IMR-90 (cell line): ENCODE measurements around the gene GNG11. TPM values are rescaled to one million over a fixed set of nuclear protein-coding genes. Genes with fewer than 3 reads are reported as not detected.

ENCODE experiments used
- ATAC-seq: fragments of 200-7000 bp; cut with Tn5 transposase; 2 replicates; pipeline ENCODE4 v1.9.1; 2020; ENCODE audit warnings: low read depth, mild to moderate bottlenecking, moderate library complexity
- BruUV-seq: library from RNA; stranded (reverse); fragments of 400-500 nt; replicated peaks from 2 replicates; lab custom pipeline; 2021; lab: Mats Ljungman, UMichigan
- CTCF ChIA-PET: fragments of 300-600 bp; formaldehyde crosslinking; extraction: SDS; loops from one replicate; lab custom pipeline; 2021; ENCODE audit warnings: antibody characterized with exemption; lab: Yijun Ruan, JAX
- POLR2A ChIA-PET: fragments of 300-600 bp; sonication (Branson Sonifier 250); formaldehyde crosslinking; loops from one replicate; lab custom pipeline; 2022; ENCODE audit warnings: antibody characterized with exemption; ENCODE audit not compliant: unreplicated experiment; lab: Charles Lee
- DNase-seq: peaks from one replicate; pipeline ENCODE4 v3.0.0; 2013
- H2AFZ ChIP-seq: replicated peaks from 2 replicates; pipeline ENCODE3; 2013; ENCODE audit warnings: low read length, mild to moderate bottlenecking; ENCODE audit not compliant: poor library complexity
- H2AK5ac ChIP-seq: 2 replicates; pipeline ENCODE4 v1.6.1; 2013; ENCODE audit warnings: low read depth, low read length, inconsistent platforms
- H2AK9ac ChIP-seq: replicated peaks from 2 replicates; pipeline ENCODE3; 2013; ENCODE audit warnings: mild to moderate bottlenecking, low read depth, low read length, moderate library complexity; ENCODE audit not compliant: poor library complexity
- H2BK120ac ChIP-seq: 2 replicates; pipeline ENCODE4 v1.6.1; 2013; ENCODE audit warnings: low read depth, low read length, inconsistent platforms
- H2BK15ac ChIP-seq: 3 replicates; pipeline ENCODE4 v1.6.1; 2013; ENCODE audit warnings: low read depth, low read length, inconsistent platforms
- H2BK20ac ChIP-seq: 2 replicates; pipeline ENCODE4 v1.6.1; 2013; ENCODE audit warnings: low read depth, mild to moderate bottlenecking, inconsistent platforms, low read length, moderate library complexity
- H2BK5ac ChIP-seq: 2 replicates; pipeline ENCODE4 v1.6.1; 2013; ENCODE audit warnings: mild to moderate bottlenecking, low read depth, low read length, inconsistent platforms; ENCODE audit not compliant: poor library complexity, severe bottlenecking
- H3K14ac ChIP-seq: replicated peaks from 2 replicates; pipeline ENCODE4 v1.6.1; 2013; ENCODE audit warnings: low read depth, low read length, inconsistent platforms
- H3K18ac ChIP-seq: 2 replicates; pipeline ENCODE4 v1.6.1; 2013; ENCODE audit warnings: low read depth, low read length, control low read depth
- H3K23ac ChIP-seq: 2 replicates; pipeline ENCODE4 v1.6.1; 2013; ENCODE audit warnings: low read depth, low read length, inconsistent platforms
- H3K27ac ChIP-seq: 2 replicates; pipeline ENCODE4 v1.5.1; 2013; ENCODE audit warnings: mild to moderate bottlenecking, control low read depth, low read length; ENCODE audit not compliant: insufficient read depth
- H3K27me3 ChIP-seq: 2 replicates; pipeline ENCODE4 v1.6.1; 2013; ENCODE audit warnings: low read length; ENCODE audit not compliant: control insufficient read depth, insufficient read depth
- H3K36me3 ChIP-seq: 2 replicates; pipeline ENCODE4 v1.6.1; 2013; ENCODE audit warnings: low read length, mixed read lengths; ENCODE audit not compliant: control insufficient read depth, insufficient read depth
- H3K4ac ChIP-seq: 2 replicates; pipeline ENCODE4 v1.6.1; 2013; ENCODE audit warnings: low read depth, low read length, inconsistent platforms
- H3K4me1 ChIP-seq: 2 replicates; pipeline ENCODE4 v1.6.1; 2013; ENCODE audit warnings: low read length, mixed read lengths; ENCODE audit not compliant: control insufficient read depth, insufficient read depth
- H3K4me2 ChIP-seq: 2 replicates; pipeline ENCODE4 v1.6.1; 2013; ENCODE audit warnings: low read depth, mild to moderate bottlenecking, control low read depth, low read length, moderate library complexity
- H3K4me3 ChIP-seq: 2 replicates; pipeline ENCODE4 v1.5.1; 2013; ENCODE audit warnings: low read depth, mild to moderate bottlenecking, control low read depth, low read length, moderate library complexity; ENCODE audit not compliant: insufficient read depth
- H3K56ac ChIP-seq: 2 replicates; pipeline ENCODE4 v1.6.1; 2013; ENCODE audit warnings: low read length, inconsistent platforms; ENCODE audit not compliant: insufficient read depth; ENCODE audit errors: extremely low read depth
- H3K79me1 ChIP-seq, 2 experiments: 2 replicates each; pipeline ENCODE4 v1.6.1; 2013; ENCODE audit warnings: low read length in 2 of 2, inconsistent platforms in 1 of 2, low read depth in 1 of 2
- H3K9ac ChIP-seq: 2 replicates; pipeline ENCODE4 v1.6.1; 2013; ENCODE audit warnings: low read depth, low read length, control low read depth
- H3K9me1 ChIP-seq: 2 replicates; pipeline ENCODE4 v1.6.1; 2013; ENCODE audit warnings: low read length, inconsistent platforms; ENCODE audit not compliant: insufficient read depth
- H3K9me3 ChIP-seq: 2 replicates; pipeline ENCODE4 v1.6.1; 2013; ENCODE audit warnings: low read length; ENCODE audit not compliant: control insufficient read depth, insufficient read depth
- H4K20me1 ChIP-seq: 2 replicates; pipeline ENCODE4 v1.6.1; 2013; ENCODE audit warnings: low read length, inconsistent platforms; ENCODE audit not compliant: insufficient read depth
- H4K5ac ChIP-seq: 2 replicates; pipeline ENCODE4 v1.6.1; 2013; ENCODE audit warnings: mild to moderate bottlenecking, low read depth, low read length, control low read depth
- H4K8ac ChIP-seq, 2 experiments: 2 replicates each; pipeline ENCODE4 v1.6.1; 2013; ENCODE audit warnings: low read depth in 2 of 2, low read length in 2 of 2, control low read depth in 1 of 2, inconsistent platforms in 1 of 2
- H4K91ac ChIP-seq: 2 replicates; pipeline ENCODE4 v1.6.1; 2013; ENCODE audit warnings: low read depth, low read length, inconsistent platforms; ENCODE audit not compliant: insufficient read depth
- BHLHE40 ChIP-seq: fragments of 150-350 bp; IDR thresholded peaks from 2 replicates; pipeline ENCODE4 v1.6.1; 2016; ENCODE audit warnings: mild to moderate bottlenecking, low read depth, low read length
- CEBPB ChIP-seq: IDR thresholded peaks from 2 replicates; pipeline ENCODE4 v1.6.1; 2012; ENCODE audit warnings: low read depth, low read length, improper control_type of control experiment
- CHD1 ChIP-seq: IDR thresholded peaks from 2 replicates; pipeline ENCODE4 v1.6.1; 2012; ENCODE audit warnings: low read depth, low read length, improper control_type of control experiment
- FOS ChIP-seq: fragments of 150-350 bp; IDR thresholded peaks from 2 replicates; pipeline ENCODE4 v1.6.1; 2016; ENCODE audit warnings: low read depth, low read length
- MAFK ChIP-seq: IDR thresholded peaks from 2 replicates; pipeline ENCODE4 v1.6.1; 2012; ENCODE audit warnings: low read depth, low read length, improper control_type of control experiment
- MAZ ChIP-seq: IDR thresholded peaks from 2 replicates; pipeline ENCODE4 v1.6.1; 2012; ENCODE audit warnings: low read depth, mild to moderate bottlenecking, low read length, improper control_type of control experiment, moderate library complexity, borderline replicate concordance
- MXI1 ChIP-seq: IDR thresholded peaks from 2 replicates; pipeline ENCODE4 v1.6.1; 2012; ENCODE audit warnings: low read depth, mild to moderate bottlenecking, low read length, moderate library complexity, borderline replicate concordance
- NFE2L2 ChIP-seq: fragments of 150-350 bp; IDR thresholded peaks from 2 replicates; pipeline ENCODE4 v1.6.1; 2016; ENCODE audit warnings: low read depth, mild to moderate bottlenecking, low read length
- POLR2A ChIP-seq: IDR thresholded peaks from 2 replicates; pipeline ENCODE4 v1.6.1; 2012; ENCODE audit warnings: mild to moderate bottlenecking, low read depth, low read length
- RAD21 ChIP-seq: IDR thresholded peaks from 2 replicates; pipeline ENCODE4 v1.6.1; 2012; ENCODE audit warnings: low read length, improper control_type of control experiment
- RCOR1 ChIP-seq: IDR thresholded peaks from 2 replicates; pipeline ENCODE4 v1.6.1; 2012; ENCODE audit warnings: mild to moderate bottlenecking, low read length, improper control_type of control experiment; ENCODE audit not compliant: insufficient replicate concordance
- RFX5 ChIP-seq: IDR thresholded peaks from 2 replicates; pipeline ENCODE4 v1.8.0; 2012; ENCODE audit warnings: low read depth, mild to moderate bottlenecking, low read length, moderate library complexity
- SMC3 ChIP-seq: fragments of 150-350 bp; IDR thresholded peaks from 2 replicates; pipeline ENCODE4 v1.6.1; 2016; ENCODE audit warnings: low read depth, mild to moderate bottlenecking, antibody characterized with exemption, low read length, moderate library complexity
- WGBS, 2 experiments: methylation state at CpG; one replicate each; pipeline versions ENCODE4 v1.1.5 to v1.1.7; 2013; ENCODE audit warnings: missing lambda C conversion rate in 2 of 2; ENCODE audit not compliant: insufficient read length in 1 of 2; ENCODE audit errors: extremely low coverage in 2 of 2; 5-methylcytosine and 5-hydroxymethylcytosine counted together
- dilution Hi-C: fragments of 300-500 bp; cut with HindIII; formaldehyde crosslinking; loops from one replicate; pipeline ENCODE4 v1.14.3; 2018; ENCODE audit warnings: low sequenced_read_pairs; ENCODE audit not compliant: unreplicated experiment
- in situ Hi-C: fragments of 300-500 bp; cut with MboI; formaldehyde crosslinking; loops from 3 replicates; pipeline ENCODE4 v1.14.3; 2019; ENCODE audit warnings: low sequenced_read_pairs, inconsistent platforms, mixed read lengths
- intact Hi-C: fragments of 100-400 bp; cut with micrococcal nuclease; formaldehyde crosslinking; loops from 2 replicates; pipeline ENCODE4 v1.10.0; 2022
- polyA plus RNA-seq, 3 experiments: library from polyadenylated mRNA; depleted of rRNA; stranded (reverse); fragments of >200 nt; gene quantifications; 2 replicates each; pipeline ENCODE4 v1.2.3, GENCODE V29; 2012; ENCODE audit warnings: low replicate concordance in 1 of 3
- total RNA-seq: library from RNA; depleted of rRNA; stranded (reverse); fragments of >200 nt; gene quantifications from 2 replicates; pipeline ENCODE4 v1.2.3, GENCODE V29; 2012
- TF ChIP-seq, protein P1 (sequence below): conservative IDR thresholded peaks from 2 replicates; pipeline ENCODE4 v1.5.1; 2012; ENCODE audit warnings: mild to moderate bottlenecking, low read depth, low read length, improper control_type of control experiment
- TF ChIP-seq, protein P2 (sequence below): fragments of 150-350 bp; IDR thresholded peaks from 2 replicates; pipeline ENCODE4 v1.6.1; 2017; ENCODE audit warnings: mild to moderate bottlenecking, antibody characterized with exemption, low read length, low read depth
- TF ChIP-seq, protein P3 (sequence below): fragments of 150-350 bp; IDR thresholded peaks from 2 replicates; pipeline ENCODE4 v1.6.1; 2016; ENCODE audit warnings: low read depth, mild to moderate bottlenecking, low read length, moderate library complexity, borderline replicate concordance

The GNG11 gene
- total and polyA plus RNA-seq, 2 of the 4 experiments (the other 2 are of a cell fraction) = 6.1 to 10.5 TPM

DNA sequence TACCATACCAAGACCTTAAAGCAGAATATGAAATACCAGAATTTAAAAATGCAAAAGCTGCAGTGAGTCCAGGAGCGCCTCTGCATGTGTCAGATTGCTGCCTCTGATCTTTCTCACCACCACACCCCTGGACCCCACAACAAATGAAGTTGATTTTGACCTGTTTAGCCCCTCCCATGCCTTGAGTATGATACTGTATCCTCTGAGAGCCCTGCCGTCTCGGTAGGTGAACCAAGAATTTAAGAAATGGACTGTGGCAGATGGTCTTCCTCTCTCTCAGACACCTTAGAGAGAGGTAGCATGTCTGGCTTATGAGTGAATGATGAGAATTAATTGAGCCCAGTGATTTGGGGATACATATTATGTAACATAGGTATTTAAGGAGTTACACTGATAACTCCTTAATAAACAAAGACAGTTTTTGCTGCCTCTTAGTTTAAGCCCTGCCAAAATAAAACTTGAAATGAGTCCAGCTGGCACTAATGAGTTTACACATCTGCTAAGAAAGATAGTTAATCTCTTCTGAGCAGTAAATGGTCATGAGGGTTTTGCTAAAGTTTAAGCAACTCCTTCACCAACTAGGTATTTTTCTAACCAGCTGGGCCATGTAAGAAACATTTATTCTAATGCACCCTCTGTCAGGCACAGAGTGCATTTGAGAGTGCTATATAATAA lies 26.4 kb upstream of the GNG11 start:
- Histone ChIP-seq H2BK5ac (no peak overlapping the region), H2AK9ac (no peak overlapping the region), H3K27ac (no peak overlapping the region), H3K56ac (no peak overlapping the region), H2AK5ac (no peak overlapping the region), H3K4me3 (no peak overlapping the region), H3K9me3 (no peaks in the 10 kb centered on the region), H3K79me1 (no peaks in the 10 kb centered on the region), H3K14ac (no peak overlapping the region), H3K9ac (no peak overlapping the region), H3K4ac (no peak overlapping the region), H2BK15ac (no peak overlapping the region), H2AFZ (no peak overlapping the region), H3K9me1 (no peaks in the 10 kb centered on the region), H3K27me3 (no peaks in the 10 kb centered on the region; the same call in 1 of the 2 replicates), H3K36me3 (no peaks in the 10 kb centered on the region), H2BK120ac (no peak overlapping the region), H3K4me1 (peaks cover 2% of the 10 kb centered on the region; the same call in 1 of the 2 replicates), H4K91ac (no peak overlapping the region), H3K4me2 (no peak overlapping the region), H3K18ac (no peak overlapping the region), H4K20me1 (no peaks in the 10 kb centered on the region), H2BK20ac (no peak overlapping the region), H3K23ac (no peak overlapping the region), H4K8ac (no peak overlapping the region), H4K5ac (no peak overlapping the region)
- ATAC-seq (no peak), DNase-seq (no peak)
- ChIA-PET POLR2A (no interaction called here), CTCF (no interaction called here)
- TF ChIP-seq, protein P1, sequence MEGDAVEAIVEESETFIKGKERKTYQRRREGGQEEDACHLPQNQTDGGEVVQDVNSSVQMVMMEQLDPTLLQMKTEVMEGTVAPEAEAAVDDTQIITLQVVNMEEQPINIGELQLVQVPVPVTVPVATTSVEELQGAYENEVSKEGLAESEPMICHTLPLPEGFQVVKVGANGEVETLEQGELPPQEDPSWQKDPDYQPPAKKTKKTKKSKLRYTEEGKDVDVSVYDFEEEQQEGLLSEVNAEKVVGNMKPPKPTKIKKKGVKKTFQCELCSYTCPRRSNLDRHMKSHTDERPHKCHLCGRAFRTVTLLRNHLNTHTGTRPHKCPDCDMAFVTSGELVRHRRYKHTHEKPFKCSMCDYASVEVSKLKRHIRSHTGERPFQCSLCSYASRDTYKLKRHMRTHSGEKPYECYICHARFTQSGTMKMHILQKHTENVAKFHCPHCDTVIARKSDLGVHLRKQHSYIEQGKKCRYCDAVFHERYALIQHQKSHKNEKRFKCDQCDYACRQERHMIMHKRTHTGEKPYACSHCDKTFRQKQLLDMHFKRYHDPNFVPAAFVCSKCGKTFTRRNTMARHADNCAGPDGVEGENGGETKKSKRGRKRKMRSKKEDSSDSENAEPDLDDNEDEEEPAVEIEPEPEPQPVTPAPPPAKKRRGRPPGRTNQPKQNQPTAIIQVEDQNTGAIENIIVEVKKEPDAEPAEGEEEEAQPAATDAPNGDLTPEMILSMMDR = no peak
- TF ChIP-seq NFE2L2 (no peak), MAFK (no peak), RCOR1 (no peak), CHD1 (no peak), POLR2A (no peak), MAZ (no peak), RFX5 (no peak), BHLHE40 (no peak), CEBPB (no peak), SMC3 (no peak), FOS (no peak), MXI1 (no peak), RAD21 (no peak)
- TF ChIP-seq, protein P2, sequence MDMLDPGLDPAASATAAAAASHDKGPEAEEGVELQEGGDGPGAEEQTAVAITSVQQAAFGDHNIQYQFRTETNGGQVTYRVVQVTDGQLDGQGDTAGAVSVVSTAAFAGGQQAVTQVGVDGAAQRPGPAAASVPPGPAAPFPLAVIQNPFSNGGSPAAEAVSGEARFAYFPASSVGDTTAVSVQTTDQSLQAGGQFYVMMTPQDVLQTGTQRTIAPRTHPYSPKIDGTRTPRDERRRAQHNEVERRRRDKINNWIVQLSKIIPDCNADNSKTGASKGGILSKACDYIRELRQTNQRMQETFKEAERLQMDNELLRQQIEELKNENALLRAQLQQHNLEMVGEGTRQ = no peak
- TF ChIP-seq, protein P3, sequence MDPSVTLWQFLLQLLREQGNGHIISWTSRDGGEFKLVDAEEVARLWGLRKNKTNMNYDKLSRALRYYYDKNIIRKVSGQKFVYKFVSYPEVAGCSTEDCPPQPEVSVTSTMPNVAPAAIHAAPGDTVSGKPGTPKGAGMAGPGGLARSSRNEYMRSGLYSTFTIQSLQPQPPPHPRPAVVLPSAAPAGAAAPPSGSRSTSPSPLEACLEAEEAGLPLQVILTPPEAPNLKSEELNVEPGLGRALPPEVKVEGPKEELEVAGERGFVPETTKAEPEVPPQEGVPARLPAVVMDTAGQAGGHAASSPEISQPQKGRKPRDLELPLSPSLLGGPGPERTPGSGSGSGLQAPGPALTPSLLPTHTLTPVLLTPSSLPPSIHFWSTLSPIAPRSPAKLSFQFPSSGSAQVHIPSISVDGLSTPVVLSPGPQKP = no peak
- no CpG with 5 or more reads among the region's 3 CpGs for WGBS, 2 experiments
- in situ Hi-C loops (no loop called here), intact Hi-C loops (loop anchor here (5.0 kb wide), 1 partner anchor 107 kb away; the partner anchor contains the start of gene BET1), dilution Hi-C loops (no loop called here)
- BruUV-seq = no TSS peak
